ENCODE data around the gene GPC6. TPM values are rescaled to one million over a fixed set of nuclear protein-coding genes. Genes with fewer than 3 reads are reported as not detected.

The GPC6 gene
- total and polyA plus RNA-seq, 4 donors = 5.9 to 29.1 (median 18.2) TPM

DNA sequence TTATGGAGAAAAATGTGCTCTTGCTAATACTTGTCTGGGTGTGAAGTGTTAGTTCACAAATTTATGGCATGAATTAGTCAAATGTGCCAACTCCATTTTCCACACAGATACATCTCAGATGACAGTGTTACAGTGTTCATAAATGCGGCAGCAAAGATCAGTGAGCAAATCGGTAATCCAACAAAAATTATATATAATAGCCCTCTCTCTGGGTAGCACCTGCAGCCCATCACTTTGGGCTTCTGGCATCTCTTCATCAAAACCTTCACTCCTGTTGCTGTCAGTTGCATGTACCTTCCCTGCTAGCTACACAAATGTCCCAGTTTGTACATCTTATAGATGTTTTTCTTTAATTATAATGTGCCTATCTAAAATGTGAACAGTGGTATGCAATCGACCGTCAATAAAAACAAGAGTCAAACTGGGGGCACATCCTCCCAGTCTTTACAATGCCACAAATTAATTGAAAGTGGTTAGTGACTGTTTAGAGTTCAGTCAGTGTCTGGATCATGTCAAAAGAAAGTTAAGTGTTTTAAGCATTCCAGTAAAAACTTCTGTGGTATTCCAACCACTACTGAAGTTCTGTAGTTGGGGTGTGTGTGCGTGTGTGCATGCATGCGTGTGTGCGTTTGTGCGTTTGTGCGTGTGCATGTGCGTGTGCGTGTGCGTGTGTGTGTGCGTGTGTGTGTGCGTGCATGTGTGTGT, 804.0 kb downstream of the GPC6 start (continued):
- TF ChIP-seq, protein P1, sequence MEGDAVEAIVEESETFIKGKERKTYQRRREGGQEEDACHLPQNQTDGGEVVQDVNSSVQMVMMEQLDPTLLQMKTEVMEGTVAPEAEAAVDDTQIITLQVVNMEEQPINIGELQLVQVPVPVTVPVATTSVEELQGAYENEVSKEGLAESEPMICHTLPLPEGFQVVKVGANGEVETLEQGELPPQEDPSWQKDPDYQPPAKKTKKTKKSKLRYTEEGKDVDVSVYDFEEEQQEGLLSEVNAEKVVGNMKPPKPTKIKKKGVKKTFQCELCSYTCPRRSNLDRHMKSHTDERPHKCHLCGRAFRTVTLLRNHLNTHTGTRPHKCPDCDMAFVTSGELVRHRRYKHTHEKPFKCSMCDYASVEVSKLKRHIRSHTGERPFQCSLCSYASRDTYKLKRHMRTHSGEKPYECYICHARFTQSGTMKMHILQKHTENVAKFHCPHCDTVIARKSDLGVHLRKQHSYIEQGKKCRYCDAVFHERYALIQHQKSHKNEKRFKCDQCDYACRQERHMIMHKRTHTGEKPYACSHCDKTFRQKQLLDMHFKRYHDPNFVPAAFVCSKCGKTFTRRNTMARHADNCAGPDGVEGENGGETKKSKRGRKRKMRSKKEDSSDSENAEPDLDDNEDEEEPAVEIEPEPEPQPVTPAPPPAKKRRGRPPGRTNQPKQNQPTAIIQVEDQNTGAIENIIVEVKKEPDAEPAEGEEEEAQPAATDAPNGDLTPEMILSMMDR (IDR thresholded peaks at IDR 0.05; ENCODE audit: low read depth, low read length, missing input control) = no peak
- TF ChIP-seq FOXA1 (IDR thresholded peaks at IDR 0.05) (no peak), JUND (IDR thresholded peaks at IDR 0.05) (no peak), EGR1 (IDR thresholded peaks at IDR 0.05; ENCODE audit: low read depth in 2 of 2) (no peak), NR2F2 (IDR thresholded peaks at IDR 0.05) (no peak), YY1 (IDR thresholded peaks at IDR 0.05) (no peak), HNF4G (IDR thresholded peaks at IDR 0.05) (no peak), RAD21 (IDR thresholded peaks at IDR 0.05) (no peak), FOXA2 (IDR thresholded peaks at IDR 0.05) (no peak)
- TF ChIP-seq, protein P2, sequence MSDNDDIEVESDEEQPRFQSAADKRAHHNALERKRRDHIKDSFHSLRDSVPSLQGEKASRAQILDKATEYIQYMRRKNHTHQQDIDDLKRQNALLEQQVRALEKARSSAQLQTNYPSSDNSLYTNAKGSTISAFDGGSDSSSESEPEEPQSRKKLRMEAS (IDR thresholded peaks at IDR 0.05) = no peak

DNA sequence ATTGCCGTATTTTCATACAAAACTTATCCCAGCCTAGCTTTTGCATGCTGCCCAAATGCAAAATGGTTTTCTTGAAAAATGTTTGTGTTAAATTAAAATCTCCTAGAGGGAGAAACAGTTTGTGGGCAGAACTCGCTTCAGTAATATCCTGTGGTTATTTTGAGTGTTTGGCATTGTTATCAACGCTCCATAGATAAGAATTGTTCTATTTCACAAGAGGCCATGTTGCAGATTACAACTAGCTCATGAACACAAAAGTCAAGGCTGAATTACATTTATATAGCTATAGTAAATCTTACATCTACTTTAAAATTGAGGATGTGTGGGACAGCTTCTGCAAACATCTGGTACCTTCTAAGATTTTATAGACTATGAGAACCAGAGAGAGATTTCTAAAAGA, 805.0 kb downstream of the GPC6 start:
- WGBS = 49% methylated on average over 3 of the region's 3 CpGs
- Histone ChIP-seq H3K9me3 (ENCODE audit: control insufficient read depth in 4 of 4, low read length in 3 of 4) (no peaks in the 10 kb centered on the region), H3K36me3 (ENCODE audit: control insufficient read depth in 4 of 4, insufficient read depth in 3 of 4, low read depth in 1 of 4, low read length in 3 of 4) (no peaks in the 10 kb centered on the region), H3K27me3 (ENCODE audit: control insufficient read depth in 4 of 4, insufficient read depth in 4 of 4, low read length in 3 of 4) (no peaks in the 10 kb centered on the region), H3K4me1 (ENCODE audit: control insufficient read depth in 4 of 4, insufficient read depth in 4 of 4, low read length in 3 of 4) (no peaks in the 10 kb centered on the region), H3K4me3 (ENCODE audit: low read depth in 1 of 3, low read length in 3 of 3) (no peak overlapping the region), H3K27ac (ENCODE audit: low read depth in 1 of 2, low read length in 2 of 2) (no peak overlapping the region), H3K9ac (ENCODE audit: low read depth in 1 of 2, low read length in 2 of 2) (no peak overlapping the region)
- TF ChIP-seq RAD21 (IDR thresholded peaks at IDR 0.05) = peak in 1 of 2 donors; percentile 5
- TF ChIP-seq FOXA1 (IDR thresholded peaks at IDR 0.05) = no peak
- TF ChIP-seq RXRA (IDR thresholded peaks at IDR 0.05) = peak in 1 of 2 donors; percentile 29
- peak in 1 of 2 donors; percentile 43 for TF ChIP-seq HNF4A (conservative IDR thresholded peaks at IDR 0.05)
- DNase-seq (ENCODE audit: low spot score) = no peak

DNA sequence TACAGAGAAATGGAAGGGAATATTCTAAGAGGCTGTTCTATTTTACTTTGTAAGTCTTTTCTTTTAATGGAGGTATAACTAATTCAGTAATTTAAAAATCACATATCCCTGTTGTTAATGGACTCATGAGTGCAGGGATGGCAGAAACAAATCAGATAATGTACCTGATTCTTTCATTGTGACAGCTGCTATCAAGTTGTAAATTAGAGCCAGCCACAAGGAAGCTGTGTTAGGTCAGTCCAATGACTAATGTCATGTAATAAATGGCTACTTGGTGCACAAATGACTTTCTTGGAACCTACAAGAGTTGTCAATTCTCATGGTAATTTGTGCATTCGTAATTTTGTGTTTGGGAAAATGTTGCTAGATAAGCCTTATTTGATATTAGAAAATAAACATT, 806.5 kb downstream of the GPC6 start:
- WGBS = 89% methylated on average over 1 of the region's 1 CpG
- H3K36me3 ChIP-seq (ENCODE audit: control insufficient read depth in 4 of 4, insufficient read depth in 3 of 4, low read depth in 1 of 4, low read length in 3 of 4) = no peaks in the 10 kb centered on the region
- H3K9ac ChIP-seq (ENCODE audit: low read depth in 1 of 2, low read length in 2 of 2) = no peak overlapping the region
- TF ChIP-seq RAD21 (IDR thresholded peaks at IDR 0.05) = no peak
- H3K4me1 ChIP-seq (ENCODE audit: control insufficient read depth in 4 of 4, insufficient read depth in 4 of 4, low read length in 3 of 4) = no peaks in the 10 kb centered on the region
- H3K27me3 ChIP-seq (ENCODE audit: control insufficient read depth in 4 of 4, insufficient read depth in 4 of 4, low read length in 3 of 4) = no peaks in the 10 kb centered on the region
- no peak overlapping the region for H3K27ac ChIP-seq (ENCODE audit: low read depth in 1 of 2, low read length in 2 of 2)
- no peak for DNase-seq (ENCODE audit: low spot score)
- H3K9me3 ChIP-seq (ENCODE audit: control insufficient read depth in 4 of 4, low read length in 3 of 4) = no peaks in the 10 kb centered on the region
- H3K4me3 ChIP-seq (ENCODE audit: low read depth in 1 of 3, low read length in 3 of 3) = no peak overlapping the region

DNA sequence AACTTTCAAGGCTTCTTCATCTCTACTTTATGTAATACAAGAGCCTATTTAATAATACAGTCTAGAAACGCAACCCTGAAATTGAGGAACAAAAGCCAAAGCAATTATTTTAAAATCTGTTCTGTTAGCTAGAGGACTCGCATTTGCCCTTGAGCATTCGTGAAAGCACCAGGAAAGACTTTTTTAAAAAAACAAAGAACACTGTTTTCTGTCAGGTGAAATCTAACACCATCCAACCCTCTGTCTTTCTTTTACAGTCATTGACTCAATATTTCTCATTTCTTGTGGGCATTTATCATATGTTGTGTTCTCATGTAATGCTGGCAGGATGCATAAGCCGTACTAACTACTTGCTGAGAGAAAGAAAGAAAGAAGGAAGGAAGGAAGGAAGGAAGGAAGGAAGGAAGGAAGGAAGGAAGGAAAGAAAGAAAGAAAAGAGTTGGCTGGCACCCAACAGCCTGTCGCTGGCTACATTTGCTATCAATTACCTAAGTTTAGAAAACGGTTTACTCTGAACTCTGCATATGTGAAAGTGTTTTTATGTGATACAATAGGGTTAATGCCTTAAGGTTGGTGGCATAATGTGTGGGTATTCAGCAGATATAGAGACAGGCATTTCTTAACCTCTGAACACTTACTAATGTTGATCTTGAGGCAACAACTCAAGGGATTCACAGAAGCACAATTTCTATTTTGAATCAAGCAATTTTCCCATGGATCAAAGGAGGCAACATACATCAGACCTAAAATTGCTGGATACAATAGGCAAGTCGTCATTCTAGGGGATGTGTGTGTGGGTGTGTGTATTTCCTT, 807.4 kb downstream of the GPC6 start:
- no peaks in the 10 kb centered on the region for H3K27me3 ChIP-seq (ENCODE audit: control insufficient read depth in 4 of 4, insufficient read depth in 4 of 4, low read length in 3 of 4)
- H3K9me3 ChIP-seq (ENCODE audit: control insufficient read depth in 4 of 4, low read length in 3 of 4) = no peaks in the 10 kb centered on the region
- no peak overlapping the region for H3K4me3 ChIP-seq (ENCODE audit: low read depth in 1 of 3, low read length in 3 of 3)
- 77% methylated on average over 7 of the region's 7 CpGs for WGBS
- no peak for DNase-seq (ENCODE audit: low spot score)
- H3K36me3 ChIP-seq (ENCODE audit: control insufficient read depth in 4 of 4, insufficient read depth in 3 of 4, low read depth in 1 of 4, low read length in 3 of 4) = no peaks in the 10 kb centered on the region
- no peaks in the 10 kb centered on the region for H3K4me1 ChIP-seq (ENCODE audit: control insufficient read depth in 4 of 4, insufficient read depth in 4 of 4, low read length in 3 of 4)
- no peak overlapping the region for H3K27ac ChIP-seq (ENCODE audit: low read depth in 1 of 2, low read length in 2 of 2)
- no peak overlapping the region for H3K9ac ChIP-seq (ENCODE audit: low read depth in 1 of 2, low read length in 2 of 2)
- TF ChIP-seq SP1 (IDR thresholded peaks at IDR 0.05) (no peak), JUND (IDR thresholded peaks at IDR 0.05) (no peak), TAF1 (conservative IDR thresholded peaks at IDR 0.05) (no peak), FOXA2 (IDR thresholded peaks at IDR 0.05) (no peak), RAD21 (IDR thresholded peaks at IDR 0.05) (no peak), RXRA (IDR thresholded peaks at IDR 0.05) (no peak), HNF4A (conservative IDR thresholded peaks at IDR 0.05) (no peak)
- TF ChIP-seq, protein P3, sequence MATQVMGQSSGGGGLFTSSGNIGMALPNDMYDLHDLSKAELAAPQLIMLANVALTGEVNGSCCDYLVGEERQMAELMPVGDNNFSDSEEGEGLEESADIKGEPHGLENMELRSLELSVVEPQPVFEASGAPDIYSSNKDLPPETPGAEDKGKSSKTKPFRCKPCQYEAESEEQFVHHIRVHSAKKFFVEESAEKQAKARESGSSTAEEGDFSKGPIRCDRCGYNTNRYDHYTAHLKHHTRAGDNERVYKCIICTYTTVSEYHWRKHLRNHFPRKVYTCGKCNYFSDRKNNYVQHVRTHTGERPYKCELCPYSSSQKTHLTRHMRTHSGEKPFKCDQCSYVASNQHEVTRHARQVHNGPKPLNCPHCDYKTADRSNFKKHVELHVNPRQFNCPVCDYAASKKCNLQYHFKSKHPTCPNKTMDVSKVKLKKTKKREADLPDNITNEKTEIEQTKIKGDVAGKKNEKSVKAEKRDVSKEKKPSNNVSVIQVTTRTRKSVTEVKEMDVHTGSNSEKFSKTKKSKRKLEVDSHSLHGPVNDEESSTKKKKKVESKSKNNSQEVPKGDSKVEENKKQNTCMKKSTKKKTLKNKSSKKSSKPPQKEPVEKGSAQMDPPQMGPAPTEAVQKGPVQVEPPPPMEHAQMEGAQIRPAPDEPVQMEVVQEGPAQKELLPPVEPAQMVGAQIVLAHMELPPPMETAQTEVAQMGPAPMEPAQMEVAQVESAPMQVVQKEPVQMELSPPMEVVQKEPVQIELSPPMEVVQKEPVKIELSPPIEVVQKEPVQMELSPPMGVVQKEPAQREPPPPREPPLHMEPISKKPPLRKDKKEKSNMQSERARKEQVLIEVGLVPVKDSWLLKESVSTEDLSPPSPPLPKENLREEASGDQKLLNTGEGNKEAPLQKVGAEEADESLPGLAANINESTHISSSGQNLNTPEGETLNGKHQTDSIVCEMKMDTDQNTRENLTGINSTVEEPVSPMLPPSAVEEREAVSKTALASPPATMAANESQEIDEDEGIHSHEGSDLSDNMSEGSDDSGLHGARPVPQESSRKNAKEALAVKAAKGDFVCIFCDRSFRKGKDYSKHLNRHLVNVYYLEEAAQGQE (IDR thresholded peaks at IDR 0.05) = no peak
- TF ChIP-seq, protein P4, sequence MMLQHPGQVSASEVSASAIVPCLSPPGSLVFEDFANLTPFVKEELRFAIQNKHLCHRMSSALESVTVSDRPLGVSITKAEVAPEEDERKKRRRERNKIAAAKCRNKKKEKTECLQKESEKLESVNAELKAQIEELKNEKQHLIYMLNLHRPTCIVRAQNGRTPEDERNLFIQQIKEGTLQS (IDR thresholded peaks at IDR 0.05) = no peak
- TF ChIP-seq, protein P1 (IDR thresholded peaks at IDR 0.05; ENCODE audit: low read depth, low read length, missing input control) = no peak

Measured in liver (tissue), 9 donors.